ENCODE data around the gene CCDC171. TPM values are rescaled to one million over a fixed set of nuclear protein-coding genes. Genes with fewer than 3 reads are reported as not detected.

Gene CCDC171
- total and polyA plus RNA-seq, 10 of the 15 experiments (the other 5 are each of a cell fraction or from before 2014, with no cell fraction given) = 1.00 to 7.2 (median 2.8) TPM

DNA sequence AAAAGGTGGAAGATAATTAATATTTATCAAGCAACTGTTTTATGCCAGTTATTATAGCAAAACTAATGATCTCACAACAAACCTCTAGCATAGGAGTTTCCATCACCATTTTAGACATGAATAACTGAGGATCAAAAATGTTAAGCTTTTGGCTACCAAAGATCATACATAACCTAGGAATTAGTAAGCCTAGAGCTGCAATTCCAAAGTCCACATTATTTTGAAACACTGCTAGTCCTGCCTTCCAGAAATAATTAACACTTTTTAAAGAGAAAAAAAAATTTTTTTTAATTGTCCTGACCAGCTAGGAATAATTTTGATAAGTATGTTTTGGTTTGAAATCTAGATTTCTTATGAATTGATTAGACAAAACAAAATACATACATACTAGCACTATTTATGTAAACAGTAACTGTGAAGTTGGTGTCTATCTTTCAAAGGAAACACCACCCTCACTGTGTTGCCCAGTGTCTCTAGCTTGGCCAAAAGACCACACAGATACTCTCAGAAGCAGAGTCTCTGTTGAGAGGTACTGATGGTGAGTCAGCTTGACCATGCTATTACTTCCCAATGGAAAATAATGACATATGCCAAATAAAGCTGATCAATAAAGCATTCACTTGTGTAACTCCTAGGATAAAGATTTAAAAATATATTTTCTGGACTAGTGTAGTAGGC lies 422.4 kb downstream of the CCDC171 start (continued):
- TF ChIP-seq ZNF274 (IDR thresholded peaks at IDR 0.05; ENCODE audit: insufficient read depth, insufficient read length) (no peak), CREM (IDR thresholded peaks at IDR 0.05; ENCODE audit: low read depth) (no peak), E4F1 (IDR thresholded peaks at IDR 0.05; ENCODE audit: borderline replicate concordance, partially characterized antibody) (no peak), NRF1 (conservative IDR thresholded peaks at IDR 0.05; ENCODE audit: low read depth, low read length) (no peak), ESRRA (IDR thresholded peaks at IDR 0.05; ENCODE audit: low read length) (no peak), BMI1 (IDR thresholded peaks at IDR 0.05; ENCODE audit: borderline replicate concordance) (no peak)

DNA sequence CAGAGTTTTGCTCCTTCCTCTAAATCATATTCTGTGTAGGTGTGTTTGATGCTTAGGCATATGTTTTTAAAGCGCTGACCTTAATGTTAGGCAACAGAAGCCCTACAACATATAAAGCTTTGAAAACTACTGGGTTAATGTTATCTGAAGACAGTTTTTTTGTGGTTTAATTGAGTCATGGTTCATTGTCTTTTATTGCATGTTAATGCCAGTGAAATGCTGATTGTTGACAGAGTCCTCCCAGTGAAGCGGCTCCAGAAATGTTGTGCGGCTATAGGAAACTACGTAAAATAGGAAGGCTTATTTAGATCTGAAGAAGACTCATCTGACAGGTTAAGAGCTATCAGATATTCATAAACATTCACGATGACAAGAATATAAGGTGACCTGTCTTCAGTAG lies 424.6 kb downstream of the CCDC171 start:
- WGBS (ENCODE audit: insufficient coverage, insufficient replicate concordance, low lambda C conversion rate, missing lambda C conversion rate) = 76% methylated on average over 5 of the region's 5 CpGs
- no peak for FAIRE-seq
- POLR2A ChIA-PET = no interaction called here
- SMC1A ChIA-PET (ENCODE audit: uncharacterized antibody, unreplicated experiment) = no interaction called here
- ATAC-seq = no peak
- intact Hi-C loops (cut with micrococcal nuclease; ENCODE audit: unreplicated experiment) (no loop called here), in situ Hi-C loops (cut with MboI) (no loop called here)
- BruUV-seq (replicated peaks) = no TSS peak
- Histone ChIP-seq H3K4me1 (ENCODE audit: control insufficient read depth, insufficient read depth, low read length) (no peaks in the 10 kb centered on the region), H4K20me1 (ENCODE audit: control insufficient read depth, insufficient read depth) (no peaks in the 10 kb centered on the region), H3K27ac (ENCODE audit: control insufficient read depth, insufficient read depth) (no peak overlapping the region), H2AFZ (ENCODE audit: control insufficient read depth, low read depth, low read length) (no peak overlapping the region), H3K9me3 (replicated peaks; ENCODE audit: control insufficient read depth, insufficient read depth, low read length) (no peaks in the 10 kb centered on the region; the same call in 2 of the 3 replicates), H3K4me3 (no peak overlapping the region), H3K4me2 (ENCODE audit: control insufficient read depth, insufficient read depth) (no peak overlapping the region), H3K27me3 (replicated peaks in 1 of 2; ENCODE audit: control insufficient read depth in 2 of 2, insufficient read depth in 2 of 2, low read length in 1 of 2) (no peaks in the 10 kb centered on the region), H3K9ac (ENCODE audit: control insufficient read depth, insufficient read depth, low read length) (no peak overlapping the region), H3K79me2 (ENCODE audit: control insufficient read depth, insufficient read depth, low read length) (no peaks in the 10 kb centered on the region), H3K36me3 (ENCODE audit: control insufficient read depth in 2 of 2, insufficient read depth in 2 of 2, low read length in 1 of 2) (no peaks in the 10 kb centered on the region)
- CTCF ChIA-PET = no interaction called here
- DNase-seq (ENCODE audit: low read depth, low spot score) = no peak
- TF ChIP-seq CHD1 (IDR thresholded peaks at IDR 0.05; ENCODE audit: low read depth, low read length) = no peak
- no peak for TF ChIP-seq YY1 (IDR thresholded peaks at IDR 0.05; ENCODE audit: low read depth, low read length)
- TF ChIP-seq, protein P1, sequence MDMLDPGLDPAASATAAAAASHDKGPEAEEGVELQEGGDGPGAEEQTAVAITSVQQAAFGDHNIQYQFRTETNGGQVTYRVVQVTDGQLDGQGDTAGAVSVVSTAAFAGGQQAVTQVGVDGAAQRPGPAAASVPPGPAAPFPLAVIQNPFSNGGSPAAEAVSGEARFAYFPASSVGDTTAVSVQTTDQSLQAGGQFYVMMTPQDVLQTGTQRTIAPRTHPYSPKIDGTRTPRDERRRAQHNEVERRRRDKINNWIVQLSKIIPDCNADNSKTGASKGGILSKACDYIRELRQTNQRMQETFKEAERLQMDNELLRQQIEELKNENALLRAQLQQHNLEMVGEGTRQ (IDR thresholded peaks at IDR 0.05; ENCODE audit: borderline replicate concordance, low read depth, low read length) = no peak
- TF ChIP-seq, protein P2, sequence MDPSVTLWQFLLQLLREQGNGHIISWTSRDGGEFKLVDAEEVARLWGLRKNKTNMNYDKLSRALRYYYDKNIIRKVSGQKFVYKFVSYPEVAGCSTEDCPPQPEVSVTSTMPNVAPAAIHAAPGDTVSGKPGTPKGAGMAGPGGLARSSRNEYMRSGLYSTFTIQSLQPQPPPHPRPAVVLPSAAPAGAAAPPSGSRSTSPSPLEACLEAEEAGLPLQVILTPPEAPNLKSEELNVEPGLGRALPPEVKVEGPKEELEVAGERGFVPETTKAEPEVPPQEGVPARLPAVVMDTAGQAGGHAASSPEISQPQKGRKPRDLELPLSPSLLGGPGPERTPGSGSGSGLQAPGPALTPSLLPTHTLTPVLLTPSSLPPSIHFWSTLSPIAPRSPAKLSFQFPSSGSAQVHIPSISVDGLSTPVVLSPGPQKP (IDR thresholded peaks at IDR 0.05; ENCODE audit: low read depth, low read length) = no peak
- TF ChIP-seq ASH2L (IDR thresholded peaks at IDR 0.05; ENCODE audit: borderline replicate concordance, low read depth) = no peak
- no peak for TF ChIP-seq SMAD5 (IDR thresholded peaks at IDR 0.05; ENCODE audit: low read depth)
- TF ChIP-seq RBBP5 (conservative IDR thresholded peaks at IDR 0.05) = no peak
- RAD21 ChIA-PET (ENCODE audit: unreplicated experiment) = no interaction called here

Data from GM12878 (cell line).